Measurements from ENCODE around the gene CDH13.

CDH13 gene

DNA sequence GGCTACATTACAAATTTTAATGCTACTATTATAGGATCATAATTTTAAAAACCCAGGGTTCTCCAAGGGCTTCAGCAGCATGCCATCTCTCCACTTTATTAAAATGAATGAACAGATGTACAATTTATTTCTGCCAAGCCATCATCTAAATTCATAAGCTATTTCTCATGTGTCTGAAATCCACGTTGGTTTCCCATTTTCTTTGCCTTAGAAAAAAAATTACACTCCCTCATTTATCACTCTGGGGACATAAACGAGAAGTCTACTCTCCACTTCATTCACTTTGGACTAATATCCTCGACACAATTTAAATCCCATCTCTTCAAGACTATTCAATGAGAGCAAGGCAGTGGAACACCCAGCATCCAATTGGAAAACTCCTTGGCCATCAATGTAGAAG is 1002.7 kb downstream of the CDH13 start:
- Mint-ChIP-seq H3K4me1 (ENCODE audit: low read depth) (no peaks in the 10 kb centered on the region), H3K27me3 (no peaks in the 10 kb centered on the region), H3K4me3 (no peak overlapping the region), H3K36me3 (ENCODE audit: low read depth) (no peaks in the 10 kb centered on the region), H3K27ac (no peak overlapping the region), H3K9me3 (peaks cover 2% of the 10 kb centered on the region)
- DNase-seq, result no peak

DNA sequence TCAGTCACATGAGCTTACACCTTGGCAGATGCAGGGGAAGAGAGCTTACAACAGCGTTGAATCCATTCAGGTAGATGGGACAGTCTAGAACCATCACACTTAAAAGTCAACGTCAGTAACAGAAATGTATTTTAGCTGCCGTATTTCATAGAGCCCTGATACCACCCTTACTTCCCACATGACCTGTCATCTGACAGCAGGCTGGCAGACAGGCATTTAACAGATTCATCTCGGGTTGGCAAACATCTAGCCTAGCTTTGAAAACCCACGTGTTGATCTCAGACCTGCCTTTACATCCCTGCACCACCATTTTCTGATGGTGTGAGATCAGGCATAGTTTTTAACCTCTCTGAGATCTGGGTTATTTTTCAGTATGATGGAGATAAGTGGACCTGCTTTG is 1003.1 kb downstream of the CDH13 start:
- H3K27ac Mint-ChIP-seq, result no peak overlapping the region
- no peaks in the 10 kb centered on the region for H3K4me1 Mint-ChIP-seq (ENCODE audit: low read depth)

DNA sequence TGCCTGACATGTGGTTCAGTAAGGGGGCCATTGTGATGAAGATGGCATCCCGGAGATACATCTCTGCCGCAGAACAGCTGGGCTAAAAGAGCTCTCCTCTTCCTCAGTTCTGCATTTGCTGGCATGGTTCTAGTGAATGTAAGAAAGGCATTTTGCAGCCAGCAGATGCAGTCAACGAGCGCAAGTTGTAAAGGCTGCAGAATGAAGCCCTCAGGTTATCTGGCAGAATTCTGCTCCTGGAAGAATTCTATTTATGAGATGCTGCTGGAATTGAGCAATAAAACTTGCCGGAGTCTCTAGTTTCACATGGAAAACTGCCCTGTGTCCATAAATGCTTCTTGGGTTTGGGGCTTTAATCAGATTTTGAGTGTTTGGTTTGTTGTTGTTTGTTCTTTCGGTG is 1004.2 kb downstream of the CDH13 start:
- Mint-ChIP-seq H3K4me3 (no peak overlapping the region), H3K4me1 (ENCODE audit: low read depth) (no peaks in the 10 kb centered on the region), H3K27ac (no peak overlapping the region), H3K36me3 (ENCODE audit: low read depth) (no peaks in the 10 kb centered on the region), H3K9me3 (peaks cover 2% of the 10 kb centered on the region), H3K27me3 (no peaks in the 10 kb centered on the region)
- no peak for DNase-seq

More for the DNA sequence above, 1003.1 kb downstream of the CDH13 start:
- H3K27me3 Mint-ChIP-seq, result no peaks in the 10 kb centered on the region
- peaks cover 2% of the 10 kb centered on the region for H3K9me3 Mint-ChIP-seq
- H3K36me3 Mint-ChIP-seq (ENCODE audit: low read depth), result no peaks in the 10 kb centered on the region
- no peak for DNase-seq
- H3K4me3 Mint-ChIP-seq, result no peak overlapping the region

GRCh38 chr16:83633286-83633685 is 1006.5 kb downstream of the CDH13 start:
- H3K9me3 Mint-ChIP-seq, result peaks cover 2% of the 10 kb centered on the region
- no peaks in the 10 kb centered on the region for H3K4me1 Mint-ChIP-seq (ENCODE audit: low read depth)
- no peak overlapping the region for H3K27ac Mint-ChIP-seq
- peaks cover 3% of the 10 kb centered on the region for H3K27me3 Mint-ChIP-seq
- H3K4me3 Mint-ChIP-seq, result no peak overlapping the region
- H3K36me3 Mint-ChIP-seq (ENCODE audit: low read depth), result no peaks in the 10 kb centered on the region
- DNase-seq, result no peak

- H3K27me3 Mint-ChIP-seq, result no peaks in the 10 kb centered on the region
- H3K4me3 Mint-ChIP-seq, result no peak overlapping the region
- H3K27ac Mint-ChIP-seq, result no peak overlapping the region
- DNase-seq, result no peak
- H3K9me3 Mint-ChIP-seq, result no peaks in the 10 kb centered on the region
- no peaks in the 10 kb centered on the region for H3K36me3 Mint-ChIP-seq (ENCODE audit: low read depth)
- no peaks in the 10 kb centered on the region for H3K4me1 Mint-ChIP-seq (ENCODE audit: low read depth)
These were observed 1021.6 kb downstream of the CDH13 start for GRCh38 chr16:83648347-83648746.

GRCh38 chr16:83651871-83652270 is 1025.1 kb downstream of the CDH13 start:
- H3K36me3 Mint-ChIP-seq (ENCODE audit: low read depth), result no peaks in the 10 kb centered on the region
- DNase-seq, result no peak
- no peak overlapping the region for H3K4me3 Mint-ChIP-seq
- no peaks in the 10 kb centered on the region for H3K9me3 Mint-ChIP-seq
- peaks cover 3% of the 10 kb centered on the region for H3K27me3 Mint-ChIP-seq
- no peaks in the 10 kb centered on the region for H3K4me1 Mint-ChIP-seq (ENCODE audit: low read depth)
- H3K27ac Mint-ChIP-seq, result no peak overlapping the region

GRCh38 chr16:83652943-83653342 is 1026.2 kb downstream of the CDH13 start:
- Mint-ChIP-seq H3K4me3 (no peak overlapping the region), H3K4me1 (ENCODE audit: low read depth) (no peaks in the 10 kb centered on the region)

GRCh38 chr16:83653785-83654184 is 1027.0 kb downstream of the CDH13 start:
- no peaks in the 10 kb centered on the region for H3K36me3 Mint-ChIP-seq (ENCODE audit: low read depth)
- H3K4me3 Mint-ChIP-seq, result no peak overlapping the region
- no peaks in the 10 kb centered on the region for H3K4me1 Mint-ChIP-seq (ENCODE audit: low read depth)
- H3K9me3 Mint-ChIP-seq, result no peaks in the 10 kb centered on the region
- H3K27me3 Mint-ChIP-seq, result peaks cover 3% of the 10 kb centered on the region
- H3K27ac Mint-ChIP-seq, result no peak overlapping the region
- no peak for DNase-seq

More at GRCh38 chr16:83652943-83653342, 1026.2 kb downstream of the CDH13 start:
- no peaks in the 10 kb centered on the region for H3K36me3 Mint-ChIP-seq (ENCODE audit: low read depth)
- peaks cover 3% of the 10 kb centered on the region for H3K27me3 Mint-ChIP-seq
- no peaks in the 10 kb centered on the region for H3K9me3 Mint-ChIP-seq
- H3K27ac Mint-ChIP-seq, result no peak overlapping the region
- no peak for DNase-seq

DNA sequence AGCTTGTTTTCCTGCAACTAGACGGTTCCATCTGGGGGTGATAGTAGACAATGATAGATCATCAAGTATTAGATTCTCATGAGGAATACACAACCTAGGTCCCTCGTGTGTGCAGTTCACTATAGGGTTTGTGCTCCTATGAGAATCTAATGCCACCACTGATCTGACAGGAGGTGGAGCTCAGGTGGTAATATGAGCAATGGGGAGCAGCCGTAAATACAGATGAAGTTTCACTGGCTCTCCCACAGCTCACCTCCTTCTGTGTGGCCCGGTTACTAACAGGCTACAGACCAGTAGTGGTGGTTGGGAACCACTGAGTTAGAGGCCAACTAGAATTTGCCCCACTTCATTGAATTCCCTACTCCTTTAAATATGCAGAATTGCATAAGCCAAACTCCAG is 1033.5 kb downstream of the CDH13 start:
- H3K4me1 Mint-ChIP-seq (ENCODE audit: low read depth), result no peaks in the 10 kb centered on the region
- no peaks in the 10 kb centered on the region for H3K27me3 Mint-ChIP-seq
- H3K9me3 Mint-ChIP-seq, result no peaks in the 10 kb centered on the region
- no peaks in the 10 kb centered on the region for H3K36me3 Mint-ChIP-seq (ENCODE audit: low read depth)
- H3K4me3 Mint-ChIP-seq, result no peak overlapping the region
- DNase-seq, result no peak
- H3K27ac Mint-ChIP-seq, result no peak overlapping the region

- H3K27ac Mint-ChIP-seq, result no peak overlapping the region
- H3K4me3 Mint-ChIP-seq, result no peak overlapping the region
- no peaks in the 10 kb centered on the region for H3K4me1 Mint-ChIP-seq (ENCODE audit: low read depth)
- no peak for DNase-seq
- H3K9me3 Mint-ChIP-seq, result no peaks in the 10 kb centered on the region
- no peaks in the 10 kb centered on the region for H3K36me3 Mint-ChIP-seq (ENCODE audit: low read depth)
- no peaks in the 10 kb centered on the region for H3K27me3 Mint-ChIP-seq
These were observed 1034.9 kb downstream of the CDH13 start for GRCh38 chr16:83661656-83662055.

DNA sequence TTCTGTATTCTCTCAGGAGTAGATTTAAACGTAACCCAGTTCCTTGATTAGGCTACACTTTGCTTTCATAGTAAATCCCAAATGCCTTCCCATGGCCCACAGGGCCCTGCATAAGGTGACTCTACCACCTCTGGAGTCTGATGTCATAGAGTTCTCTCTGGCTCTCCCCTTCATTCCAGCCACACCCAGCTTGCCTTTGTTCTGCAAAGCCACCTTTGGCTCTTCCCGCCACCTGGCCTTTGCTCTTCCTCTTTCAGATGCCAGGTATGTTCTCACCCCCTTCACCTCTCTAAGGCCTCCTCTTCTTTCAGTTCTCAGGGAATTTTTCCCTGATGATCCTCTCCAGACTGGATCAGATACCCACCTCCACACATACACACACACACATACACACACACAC is 1039.7 kb downstream of the CDH13 start:
- no peak for DNase-seq
- H3K4me1 Mint-ChIP-seq (ENCODE audit: low read depth), result no peaks in the 10 kb centered on the region
- no peaks in the 10 kb centered on the region for H3K36me3 Mint-ChIP-seq (ENCODE audit: low read depth)
- no peak overlapping the region for H3K27ac Mint-ChIP-seq
- H3K4me3 Mint-ChIP-seq, result no peak overlapping the region
- no peaks in the 10 kb centered on the region for H3K27me3 Mint-ChIP-seq
- no peaks in the 10 kb centered on the region for H3K9me3 Mint-ChIP-seq

GRCh38 chr16:83669456-83669855 is 1042.7 kb downstream of the CDH13 start:
- no peak overlapping the region for H3K27ac Mint-ChIP-seq
- no peak for DNase-seq
- H3K27me3 Mint-ChIP-seq, result no peaks in the 10 kb centered on the region
- H3K4me1 Mint-ChIP-seq (ENCODE audit: low read depth), result no peaks in the 10 kb centered on the region
- no peak overlapping the region for H3K4me3 Mint-ChIP-seq
- no peaks in the 10 kb centered on the region for H3K36me3 Mint-ChIP-seq (ENCODE audit: low read depth)
- no peaks in the 10 kb centered on the region for H3K9me3 Mint-ChIP-seq

GRCh38 chr16:83674931-83675535 is 1048.3 kb downstream of the CDH13 start:
- H3K27me3 Mint-ChIP-seq, result peaks cover 3% of the 10 kb centered on the region

GRCh38 chr16:83676086-83676485 is 1049.3 kb downstream of the CDH13 start:
- Mint-ChIP-seq H3K27ac (no peak overlapping the region), H3K9me3 (no peaks in the 10 kb centered on the region), H3K4me1 (ENCODE audit: low read depth) (no peaks in the 10 kb centered on the region), H3K4me3 (no peak overlapping the region), H3K27me3 (peaks cover 3% of the 10 kb centered on the region), H3K36me3 (ENCODE audit: low read depth) (no peaks in the 10 kb centered on the region)
- no peak for DNase-seq

More at GRCh38 chr16:83674931-83675535, 1048.3 kb downstream of the CDH13 start:
- no peak overlapping the region for H3K27ac Mint-ChIP-seq
- DNase-seq, result no peak
- no peak overlapping the region for H3K4me3 Mint-ChIP-seq
- no peaks in the 10 kb centered on the region for H3K4me1 Mint-ChIP-seq (ENCODE audit: low read depth)
- no peaks in the 10 kb centered on the region for H3K36me3 Mint-ChIP-seq (ENCODE audit: low read depth)
- H3K9me3 Mint-ChIP-seq, result no peaks in the 10 kb centered on the region

DNA sequence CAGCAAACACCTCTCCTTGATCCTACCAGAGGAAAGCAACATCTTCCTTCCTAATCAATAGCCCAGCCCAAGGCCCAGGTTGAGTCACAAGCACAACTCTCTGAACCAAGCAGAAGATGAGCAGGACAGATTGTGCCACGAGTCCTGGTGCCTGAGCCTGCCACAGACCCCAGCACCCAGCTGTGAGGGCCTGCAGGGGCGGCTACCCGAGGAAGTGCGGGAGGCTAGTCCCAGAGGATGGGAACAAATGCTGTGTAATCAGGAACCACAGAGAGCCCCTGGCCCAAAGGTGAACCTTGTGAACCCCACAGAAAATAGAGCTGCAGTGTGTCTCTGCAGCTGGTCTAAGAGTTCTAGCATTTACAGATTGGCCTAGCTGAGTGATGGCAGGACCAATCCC is 1054.2 kb downstream of the CDH13 start:
- Mint-ChIP-seq H3K4me1 (ENCODE audit: low read depth) (no peaks in the 10 kb centered on the region), H3K27ac (no peak overlapping the region), H3K27me3 (peaks cover 17% of the 10 kb centered on the region), H3K9me3 (no peaks in the 10 kb centered on the region), H3K4me3 (no peak overlapping the region), H3K36me3 (ENCODE audit: low read depth) (no peaks in the 10 kb centered on the region)
- no peak for DNase-seq

GRCh38 chr16:83681381-83681956 is 1054.7 kb downstream of the CDH13 start:
- Mint-ChIP-seq H3K4me3 (no peak overlapping the region), H3K27ac (no peak overlapping the region), H3K9me3 (no peaks in the 10 kb centered on the region), H3K36me3 (ENCODE audit: low read depth) (no peaks in the 10 kb centered on the region), H3K4me1 (ENCODE audit: low read depth) (no peaks in the 10 kb centered on the region), H3K27me3 (peaks cover 17% of the 10 kb centered on the region)
- DNase-seq, result no peak

Measured in activated T-cell treated with anti-CD3 and anti-CD28 coated beads, Interleukin-2, amount 50 U/mL, for 24 hours (primary cell).